ENCODE measurements around the gene KAT2B. TPM values are rescaled to one million over a fixed set of nuclear protein-coding genes. Genes with fewer than 3 reads are reported as not detected.
"Not testable (repeated sequence)": the region's sequence is repeated elsewhere in the genome, so short reads cannot be mapped to it uniquely, and the experiment has no call there.

Gene KAT2B
- 10 to 100 TPM; 11.7 to 17.0 TPM for total RNA-seq

DNA sequence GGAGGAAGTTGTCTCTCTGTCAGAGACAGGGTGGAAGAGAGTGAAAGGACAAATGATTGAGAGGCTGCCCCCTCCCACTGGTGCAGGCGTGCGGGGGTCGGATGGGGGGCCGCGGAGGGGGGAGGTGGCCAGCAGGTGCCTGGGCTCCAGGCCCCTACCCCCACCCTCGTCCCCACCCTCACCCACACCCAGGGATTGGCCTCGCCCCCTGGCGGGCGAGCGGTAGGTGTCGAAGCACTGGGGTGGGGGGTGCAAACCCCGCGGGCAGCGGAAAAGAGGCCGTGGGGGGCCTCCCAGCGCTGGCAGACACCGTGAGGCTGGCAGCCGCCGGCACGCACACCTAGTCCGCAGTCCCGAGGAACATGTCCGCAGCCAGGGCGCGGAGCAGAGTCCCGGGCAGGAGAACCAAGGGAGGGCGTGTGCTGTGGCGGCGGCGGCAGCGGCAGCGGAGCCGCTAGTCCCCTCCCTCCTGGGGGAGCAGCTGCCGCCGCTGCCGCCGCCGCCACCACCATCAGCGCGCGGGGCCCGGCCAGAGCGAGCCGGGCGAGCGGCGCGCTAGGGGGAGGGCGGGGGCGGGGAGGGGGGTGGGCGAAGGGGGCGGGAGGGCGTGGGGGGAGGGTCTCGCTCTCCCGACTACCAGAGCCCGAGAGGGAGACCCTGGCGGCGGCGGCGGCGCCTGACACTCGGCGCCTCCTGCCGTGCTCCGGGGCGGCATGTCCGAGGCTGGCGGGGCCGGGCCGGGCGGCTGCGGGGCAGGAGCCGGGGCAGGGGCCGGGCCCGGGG is at the start of gene KAT2B:
KAT2B (plus strand) TSS at position 682 of the 783 bp plus-strand sequence; CDS start at position 714, 32 bp downstream.
- Mint-ChIP-seq H3K27ac (peak within 1 kb of the TSS; percentile 91), H3K4me3 (peak within 1 kb of the TSS; percentile 88), H3K9me3 (no peaks in the 10 kb centered on the region), H3K4me1 (peaks cover 48% of the 10 kb centered on the region), H3K27me3 (no peaks in the 10 kb centered on the region), H3K36me3 (no peaks in the 10 kb centered on the region)
- DNase-seq = peak; percentile 87

DNA sequence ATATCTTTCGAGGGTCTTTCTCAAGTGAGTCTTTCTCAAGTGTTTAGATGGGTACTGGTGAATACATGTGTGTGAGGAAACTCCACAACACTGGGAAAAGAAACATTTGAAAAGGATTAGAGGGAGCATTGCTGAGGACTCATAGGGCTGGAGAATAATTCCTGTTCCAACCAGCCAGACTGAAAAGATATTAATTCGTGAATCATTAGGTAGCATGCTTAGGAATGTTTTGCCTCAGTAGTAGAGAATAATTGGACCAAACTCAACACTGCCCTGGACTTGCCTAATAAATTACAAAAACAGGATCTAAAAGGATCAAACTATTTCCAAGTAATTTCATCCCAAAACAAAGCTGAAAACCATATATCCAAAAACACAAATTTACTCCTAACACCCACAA is 45.5 kb upstream of the KAT2B start:
- Mint-ChIP-seq H3K4me3 (no peak overlapping the region), H3K27me3 (no peaks in the 10 kb centered on the region), H3K4me1 (no peaks in the 10 kb centered on the region), H3K9me3 (no peaks in the 10 kb centered on the region), H3K36me3 (peaks cover 2% of the 10 kb centered on the region), H3K27ac (no peak overlapping the region)
- no peak for DNase-seq

DNA sequence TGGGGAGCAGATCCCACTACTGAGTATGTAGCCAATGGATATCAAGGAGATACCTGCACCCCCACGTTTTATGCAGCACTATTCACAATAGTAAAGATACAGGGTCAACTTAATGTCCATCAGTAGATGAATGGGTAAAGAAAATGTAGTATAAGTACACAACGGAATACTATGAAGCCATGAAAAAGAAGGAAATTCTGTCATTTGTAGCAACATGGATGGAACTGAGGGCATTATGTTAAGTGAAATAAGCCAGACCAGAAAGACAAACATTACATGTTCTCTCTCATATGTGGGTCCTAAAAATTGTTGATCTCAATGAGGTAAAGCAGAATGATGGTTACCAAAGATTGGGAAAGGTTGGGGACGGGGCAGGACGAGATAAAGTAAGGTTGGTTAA is 42.7 kb upstream of the KAT2B start:
- no peaks in the 10 kb centered on the region for H3K27me3 Mint-ChIP-seq

DNA sequence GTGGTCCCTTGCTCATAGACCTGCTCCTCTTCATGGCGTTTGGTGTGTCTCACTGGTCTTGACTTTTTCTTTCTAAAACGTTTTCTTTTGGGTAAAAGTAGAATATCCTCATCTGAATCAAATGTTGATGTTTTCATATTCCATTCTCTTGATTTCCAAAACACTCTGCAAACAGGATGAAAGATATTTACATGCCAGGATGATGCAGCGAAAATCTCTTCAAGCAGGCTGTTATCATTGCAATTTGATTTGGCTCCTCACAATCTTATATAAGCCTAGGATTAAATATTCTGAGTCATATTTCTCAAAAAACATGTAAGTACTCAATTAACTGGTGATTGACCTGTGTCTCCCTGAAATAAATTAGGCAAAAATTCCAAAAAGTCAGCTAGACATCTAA is 38.3 kb upstream of the KAT2B start:
- no peak for DNase-seq
- Mint-ChIP-seq H3K4me1 (no peaks in the 10 kb centered on the region), H3K9me3 (no peaks in the 10 kb centered on the region), H3K36me3 (no peaks in the 10 kb centered on the region), H3K27ac (no peak overlapping the region), H3K27me3 (no peaks in the 10 kb centered on the region), H3K4me3 (no peak overlapping the region)

More for the DNA sequence above, 42.7 kb upstream of the KAT2B start:
- Mint-ChIP-seq H3K9me3 (no peaks in the 10 kb centered on the region), H3K4me1 (no peaks in the 10 kb centered on the region), H3K4me3 (no peak overlapping the region), H3K27ac (no peak overlapping the region), H3K36me3 (no peaks in the 10 kb centered on the region)
- DNase-seq = no peak

DNA sequence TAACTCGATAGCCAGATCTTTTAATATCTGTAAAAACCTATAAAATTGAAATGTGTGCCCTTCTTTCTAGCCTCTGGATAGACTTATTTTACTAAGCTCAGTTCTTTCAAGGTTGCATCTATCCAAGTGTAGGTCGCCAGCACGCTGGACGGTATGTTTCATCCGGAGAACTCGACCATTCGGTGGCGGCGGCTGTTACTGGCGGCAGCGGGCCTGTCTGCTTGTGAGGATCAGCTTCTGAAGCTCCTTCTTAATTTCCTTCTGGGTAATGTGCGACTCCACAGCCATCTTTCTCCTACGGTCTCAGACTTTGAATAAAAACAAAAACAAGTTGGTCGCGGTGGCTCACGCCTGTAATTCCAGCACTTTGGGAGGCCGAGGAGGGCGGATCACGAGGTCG is 32.3 kb upstream of the KAT2B start:
- Mint-ChIP-seq H3K27ac (no peak overlapping the region), H3K4me3 (no peak overlapping the region), H3K4me1 (no peaks in the 10 kb centered on the region), H3K36me3 (no peaks in the 10 kb centered on the region), H3K9me3 (no peaks in the 10 kb centered on the region), H3K27me3 (no peaks in the 10 kb centered on the region)
- no peak for DNase-seq

DNA sequence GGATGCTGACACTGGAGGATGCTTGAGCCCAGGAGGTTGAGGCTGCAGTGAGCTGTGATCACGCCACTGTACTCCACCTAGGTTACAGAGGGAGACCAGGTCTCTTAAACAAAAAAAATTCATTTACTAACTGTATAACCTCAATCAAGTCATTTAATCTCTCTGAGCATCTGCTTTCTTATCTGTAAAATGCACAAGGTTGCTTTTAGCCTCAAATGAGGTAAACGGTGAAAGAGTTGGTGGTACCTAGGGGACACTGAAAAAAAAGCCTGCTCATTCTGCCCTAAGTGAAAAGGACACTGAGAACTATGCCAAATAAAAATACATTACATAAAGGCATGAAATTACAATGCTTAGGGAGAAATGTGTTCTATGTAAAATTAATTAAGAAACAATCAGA is 31.6 kb upstream of the KAT2B start:
- DNase-seq = no peak
- Mint-ChIP-seq H3K27ac (no peak overlapping the region), H3K4me1 (no peaks in the 10 kb centered on the region), H3K36me3 (no peaks in the 10 kb centered on the region), H3K27me3 (no peaks in the 10 kb centered on the region), H3K9me3 (no peaks in the 10 kb centered on the region), H3K4me3 (no peak overlapping the region)

DNA sequence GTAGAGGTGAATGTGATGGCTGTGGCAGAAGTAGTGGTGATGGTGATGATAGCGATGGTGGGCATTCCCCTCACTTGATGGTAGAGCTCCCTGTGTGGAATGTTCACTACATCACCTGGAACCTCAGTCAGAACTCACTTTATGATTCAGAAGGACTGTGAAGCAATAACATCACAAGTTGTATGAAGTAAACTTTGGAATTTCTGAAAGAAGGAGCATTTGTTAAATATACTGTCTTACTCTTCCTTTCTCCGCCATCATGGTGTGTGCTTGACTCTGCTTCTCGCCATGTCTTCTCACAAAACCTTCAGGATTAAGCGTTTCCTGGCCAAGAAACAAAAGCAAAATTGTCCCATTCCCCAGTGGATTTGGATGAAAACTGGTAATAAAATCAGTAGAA is 28.1 kb upstream of the KAT2B start, which contains the start of gene PP2D1:
PP2D1 (minus strand) TSS at position 101 of the 400 bp plus-strand sequence. CDS start 192 bp downstream, outside the sequence.
- H3K27me3 Mint-ChIP-seq = no peaks in the 10 kb centered on the region
- H3K36me3 Mint-ChIP-seq = no peaks in the 10 kb centered on the region
- H3K4me3 Mint-ChIP-seq = no peak within 1 kb of the TSS
- H3K9me3 Mint-ChIP-seq = no peaks in the 10 kb centered on the region
- no peak for DNase-seq
- no peaks in the 10 kb centered on the region for H3K4me1 Mint-ChIP-seq
- no peak within 1 kb of the TSS for H3K27ac Mint-ChIP-seq

DNA sequence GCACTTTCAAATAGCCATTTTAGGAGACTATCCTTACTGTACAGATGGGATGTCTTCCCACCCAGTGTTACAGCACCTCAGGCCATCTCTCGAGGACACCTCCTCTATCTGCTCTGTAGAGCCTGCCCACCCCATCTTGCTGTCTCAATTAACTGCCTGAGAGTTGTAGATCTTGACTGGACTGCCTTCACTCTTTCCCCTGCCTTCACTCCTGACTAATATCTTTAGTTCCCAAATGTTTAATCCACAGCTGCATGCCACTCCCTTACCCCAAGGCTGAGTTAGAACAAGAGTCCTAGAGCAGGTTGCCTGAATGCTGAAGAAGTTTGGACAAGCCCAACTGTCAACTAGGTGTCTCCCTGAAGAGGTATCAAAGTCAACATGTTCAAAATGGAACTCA is 26.9 kb upstream of the KAT2B start:
- no peaks in the 10 kb centered on the region for H3K4me1 Mint-ChIP-seq
- no peaks in the 10 kb centered on the region for H3K36me3 Mint-ChIP-seq
- H3K27ac Mint-ChIP-seq = no peak overlapping the region
- no peak for DNase-seq
- H3K9me3 Mint-ChIP-seq = no peaks in the 10 kb centered on the region
- H3K27me3 Mint-ChIP-seq = no peaks in the 10 kb centered on the region
- H3K4me3 Mint-ChIP-seq = no peak overlapping the region

DNA sequence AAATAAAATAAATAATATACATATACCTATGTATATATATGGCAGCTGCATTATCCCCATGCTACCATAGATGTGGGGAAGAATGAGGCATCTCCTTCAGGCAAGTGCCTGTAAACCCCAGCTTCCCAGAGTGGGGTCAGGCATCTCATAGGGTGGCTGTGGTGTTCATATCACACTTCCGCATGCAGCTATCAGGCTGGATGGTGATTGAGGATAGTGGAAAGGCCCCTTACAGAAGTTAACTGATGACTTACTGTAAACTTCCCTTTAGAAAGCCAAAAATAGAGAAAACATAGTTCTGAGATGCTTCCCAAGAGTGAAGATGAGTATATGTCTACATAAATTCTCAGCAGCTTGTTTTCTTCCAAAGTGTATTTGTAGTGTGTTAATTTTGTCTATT is 24.7 kb upstream of the KAT2B start:
- H3K27ac Mint-ChIP-seq = no peak overlapping the region
- no peak overlapping the region for H3K4me3 Mint-ChIP-seq

DNA sequence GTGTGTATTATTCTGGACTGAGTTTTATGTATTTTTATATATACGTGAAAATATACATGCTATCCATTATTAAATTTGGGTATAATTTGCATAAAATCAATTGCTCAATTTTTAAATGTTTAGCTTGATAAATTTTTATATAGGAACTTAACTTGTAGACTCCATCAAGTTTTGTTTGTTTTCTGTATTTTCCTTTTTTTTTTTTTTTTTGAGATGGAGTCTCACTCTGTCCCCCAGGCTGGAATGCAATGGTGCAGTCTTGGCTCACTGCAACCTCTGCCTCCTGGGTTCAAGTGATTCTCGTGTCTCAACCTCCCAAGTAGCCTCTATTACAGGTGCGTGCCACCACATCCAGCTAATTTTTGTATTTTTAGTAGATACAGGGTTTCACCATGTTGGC is 24.2 kb upstream of the KAT2B start:
- not testable (repeated sequence) for H3K36me3 Mint-ChIP-seq, H3K9me3 Mint-ChIP-seq, H3K4me1 Mint-ChIP-seq, DNase-seq, H3K27ac Mint-ChIP-seq, H3K4me3 Mint-ChIP-seq, H3K27me3 Mint-ChIP-seq

More for the DNA sequence above, 24.7 kb upstream of the KAT2B start:
- Mint-ChIP-seq H3K27me3 (no peaks in the 10 kb centered on the region), H3K4me1 (no peaks in the 10 kb centered on the region), H3K9me3 (no peaks in the 10 kb centered on the region), H3K36me3 (no peaks in the 10 kb centered on the region)
- DNase-seq = no peak

DNA sequence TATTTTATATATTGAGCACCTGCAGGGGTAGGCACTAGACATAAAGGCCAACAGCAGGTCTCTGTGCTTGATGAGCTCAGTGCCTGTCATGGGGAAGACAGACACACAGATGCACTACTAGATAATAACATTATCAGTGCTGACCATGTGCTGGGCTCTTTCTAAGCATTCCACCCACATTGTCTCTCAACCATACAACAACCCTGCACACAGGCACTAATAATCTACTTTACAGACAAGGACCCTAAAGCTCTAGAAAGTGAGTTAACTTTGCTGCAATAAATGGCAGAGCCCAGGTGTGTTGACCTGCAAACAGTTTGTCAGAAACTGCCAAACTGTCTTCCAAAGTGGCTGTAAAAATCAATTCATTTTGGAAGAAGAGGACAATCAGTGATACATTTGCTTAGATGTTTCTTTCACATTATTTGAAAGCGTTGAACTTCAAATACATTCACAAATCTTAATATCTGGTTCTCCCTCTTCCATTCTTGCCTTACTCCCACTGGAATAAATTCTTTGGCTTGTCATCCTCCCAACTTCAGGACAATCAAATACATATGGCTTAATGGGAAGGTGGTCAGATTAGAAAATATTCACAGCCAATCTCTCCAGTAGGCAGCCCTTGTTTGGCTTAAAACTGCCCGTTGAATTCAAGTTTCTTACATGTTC is 17.2 kb upstream of the KAT2B start:
- Mint-ChIP-seq H3K27ac (no peak overlapping the region), H3K4me1 (no peaks in the 10 kb centered on the region), H3K27me3 (no peaks in the 10 kb centered on the region), H3K36me3 (no peaks in the 10 kb centered on the region), H3K4me3 (no peak overlapping the region), H3K9me3 (no peaks in the 10 kb centered on the region)
- DNase-seq = no peak

DNA sequence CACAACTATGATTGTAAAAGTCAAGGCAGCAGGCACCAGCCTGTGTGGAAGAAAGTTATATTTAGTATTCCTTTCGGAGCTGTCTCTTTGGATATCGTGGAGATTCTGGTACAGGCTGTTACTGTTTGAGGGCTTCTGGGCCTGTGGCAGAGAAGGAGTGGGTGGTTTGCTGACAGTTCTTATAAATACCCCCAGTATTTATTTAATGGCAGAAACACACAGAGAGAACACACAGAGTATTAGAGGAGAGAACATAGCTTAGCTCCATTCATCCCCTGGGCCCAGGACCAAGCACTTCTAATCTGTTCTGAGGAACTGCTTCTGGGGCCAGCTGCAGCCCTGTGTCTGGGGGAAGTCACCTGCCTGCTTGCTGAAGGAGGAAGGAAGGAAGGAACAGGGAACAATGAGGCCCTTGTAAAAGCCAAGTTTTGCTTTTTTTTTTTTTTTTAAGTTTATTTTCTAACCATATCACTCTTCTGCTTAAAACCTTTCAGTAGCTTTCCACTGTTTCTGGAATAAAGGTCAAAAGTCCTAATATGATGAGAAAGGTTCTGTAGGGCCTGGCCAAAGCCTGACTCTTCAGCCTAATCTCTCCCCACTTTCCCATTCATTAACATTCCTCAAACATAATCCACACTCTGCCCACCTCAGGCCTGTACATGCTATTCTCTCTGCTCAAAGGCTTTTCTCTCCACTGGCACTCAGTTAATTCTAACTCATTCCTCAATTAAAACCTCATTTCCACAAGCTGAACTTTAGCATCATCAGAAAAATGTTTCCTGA is 16.4 kb upstream of the KAT2B start:
- no peaks in the 10 kb centered on the region for H3K9me3 Mint-ChIP-seq
- H3K27ac Mint-ChIP-seq = no peak overlapping the region
- H3K27me3 Mint-ChIP-seq = no peaks in the 10 kb centered on the region
- H3K36me3 Mint-ChIP-seq = no peaks in the 10 kb centered on the region
- no peak for DNase-seq
- no peaks in the 10 kb centered on the region for H3K4me1 Mint-ChIP-seq
- H3K4me3 Mint-ChIP-seq = no peak overlapping the region

DNA sequence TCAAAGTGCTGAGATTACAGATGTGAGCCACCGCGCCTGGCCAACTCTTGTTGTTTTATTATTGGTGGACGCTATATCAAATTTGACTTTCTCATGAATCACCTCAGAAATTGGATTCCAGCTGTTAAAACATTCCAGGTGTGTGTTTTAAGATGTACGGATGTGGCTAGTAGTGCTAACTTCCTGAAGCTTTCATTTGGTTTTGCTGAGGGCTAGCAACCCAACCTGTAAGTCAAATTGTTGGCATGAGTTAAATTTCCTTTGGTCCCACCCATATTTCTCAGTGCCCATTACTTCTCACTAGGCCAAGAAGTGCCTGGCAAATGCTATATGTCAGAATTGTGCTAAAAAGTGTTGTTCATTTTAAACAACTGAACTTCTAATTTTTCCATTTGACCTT is 13.1 kb upstream of the KAT2B start:
- no peaks in the 10 kb centered on the region for H3K27me3 Mint-ChIP-seq
- H3K27ac Mint-ChIP-seq = no peak overlapping the region
- no peaks in the 10 kb centered on the region for H3K9me3 Mint-ChIP-seq
- no peak overlapping the region for H3K4me3 Mint-ChIP-seq
- H3K36me3 Mint-ChIP-seq = no peaks in the 10 kb centered on the region
- DNase-seq = no peak
- H3K4me1 Mint-ChIP-seq = no peaks in the 10 kb centered on the region

DNA sequence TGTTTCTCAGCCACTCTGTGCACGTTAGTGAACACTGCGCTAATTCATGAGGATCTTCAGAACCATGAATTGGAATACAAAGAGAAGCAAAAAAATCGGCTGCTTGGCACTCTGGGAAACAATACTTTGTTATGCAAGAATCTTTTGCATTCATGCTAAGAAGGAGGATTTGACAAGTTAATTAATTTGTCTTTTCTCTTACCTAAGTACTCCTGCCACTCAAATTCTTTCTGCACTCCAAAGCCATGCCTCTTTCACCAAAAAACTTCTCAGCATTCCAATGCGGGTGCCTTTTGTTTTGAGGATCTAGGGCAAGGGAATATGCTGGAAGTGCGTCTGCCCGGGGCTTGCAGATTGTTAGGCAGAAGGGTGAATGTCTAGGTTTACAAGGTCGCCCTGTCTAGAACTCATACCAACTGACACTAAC is 11.3 kb upstream of the KAT2B start:
- H3K27me3 Mint-ChIP-seq = no peaks in the 10 kb centered on the region
- H3K9me3 Mint-ChIP-seq = no peaks in the 10 kb centered on the region
- no peaks in the 10 kb centered on the region for H3K4me1 Mint-ChIP-seq
- H3K4me3 Mint-ChIP-seq = no peak overlapping the region
- H3K27ac Mint-ChIP-seq = no peak overlapping the region
- H3K36me3 Mint-ChIP-seq = no peaks in the 10 kb centered on the region
- no peak for DNase-seq

DNA sequence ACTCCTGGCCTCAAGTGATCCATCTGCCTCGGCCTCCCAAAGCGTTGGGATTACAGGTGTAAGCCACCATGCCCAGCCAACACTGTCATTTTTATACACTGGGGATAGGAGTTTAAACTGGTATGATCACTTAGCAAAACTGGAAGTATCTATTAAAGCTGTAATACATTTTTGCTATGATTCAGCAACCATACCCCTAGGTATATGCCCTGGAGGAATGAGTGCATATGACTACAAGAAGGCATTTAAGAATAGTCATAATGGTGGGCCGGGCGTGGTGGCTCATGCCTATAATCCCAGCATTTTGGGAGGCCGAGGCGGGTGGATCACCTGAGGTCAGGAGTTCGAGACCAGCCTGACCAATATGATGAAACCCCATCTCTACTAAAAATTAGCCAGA is 8.3 kb upstream of the KAT2B start:
- H3K27me3 Mint-ChIP-seq = not testable (repeated sequence)

More for the DNA sequence above, 8.3 kb upstream of the KAT2B start:
- H3K9me3 Mint-ChIP-seq, H3K4me3 Mint-ChIP-seq, H3K27ac Mint-ChIP-seq, H3K36me3 Mint-ChIP-seq, H3K4me1 Mint-ChIP-seq, DNase-seq: not testable (repeated sequence)
